ENCODE results near the gene PADI4. TPM values are rescaled to one million over a fixed set of nuclear protein-coding genes. Genes with fewer than 3 reads are reported as not detected.

PADI4 gene, protein sequence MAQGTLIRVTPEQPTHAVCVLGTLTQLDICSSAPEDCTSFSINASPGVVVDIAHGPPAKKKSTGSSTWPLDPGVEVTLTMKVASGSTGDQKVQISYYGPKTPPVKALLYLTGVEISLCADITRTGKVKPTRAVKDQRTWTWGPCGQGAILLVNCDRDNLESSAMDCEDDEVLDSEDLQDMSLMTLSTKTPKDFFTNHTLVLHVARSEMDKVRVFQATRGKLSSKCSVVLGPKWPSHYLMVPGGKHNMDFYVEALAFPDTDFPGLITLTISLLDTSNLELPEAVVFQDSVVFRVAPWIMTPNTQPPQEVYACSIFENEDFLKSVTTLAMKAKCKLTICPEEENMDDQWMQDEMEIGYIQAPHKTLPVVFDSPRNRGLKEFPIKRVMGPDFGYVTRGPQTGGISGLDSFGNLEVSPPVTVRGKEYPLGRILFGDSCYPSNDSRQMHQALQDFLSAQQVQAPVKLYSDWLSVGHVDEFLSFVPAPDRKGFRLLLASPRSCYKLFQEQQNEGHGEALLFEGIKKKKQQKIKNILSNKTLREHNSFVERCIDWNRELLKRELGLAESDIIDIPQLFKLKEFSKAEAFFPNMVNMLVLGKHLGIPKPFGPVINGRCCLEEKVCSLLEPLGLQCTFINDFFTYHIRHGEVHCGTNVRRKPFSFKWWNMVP
- total RNA-seq (under 1 TPM; 0.26 to 0.27 TPM), polyA plus RNA-seq (2.0 TPM)

DNA sequence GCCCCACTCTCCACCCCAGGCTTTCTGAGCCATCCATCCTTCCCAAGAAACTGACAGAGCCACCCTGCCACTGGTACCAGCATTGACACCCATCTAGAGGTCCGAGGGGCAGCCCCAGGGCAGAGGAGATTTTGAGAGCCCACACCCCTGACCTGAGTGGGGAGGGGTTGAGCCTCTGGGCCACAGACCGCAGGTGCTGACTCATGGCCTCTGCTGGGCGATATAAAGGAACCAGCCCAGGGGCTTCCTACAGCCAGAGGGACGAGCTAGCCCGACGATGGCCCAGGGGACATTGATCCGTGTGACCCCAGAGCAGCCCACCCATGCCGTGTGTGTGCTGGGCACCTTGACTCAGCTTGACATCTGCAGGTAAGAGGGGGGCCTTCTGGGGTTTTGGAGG lies at the start of gene PADI4:
TSS of gene PADI4 (plus strand) at position 252 of the 400 bp plus-strand sequence. CDS start at position 278, 26 bp downstream.
- Mint-ChIP-seq H3K4me3 (no peak within 1 kb of the TSS), H3K36me3 (peaks cover 0 to under 1% (median 0%) of the 10 kb centered on the region in 3 donors), H3K9me3 (peaks cover 0 to 2% (median under 1%) of the 10 kb centered on the region in 5 donors), H3K27ac (no peak within 1 kb of the TSS), H3K4me1 (no peaks in the 10 kb centered on the region), H3K27me3 (peaks cover 24 to 51% of the 10 kb centered on the region in 2 donors)
- peaks cover 13% of the 10 kb centered on the region for H3K27me3 ChIP-seq (ENCODE audit: insufficient read depth, low read length, poor library complexity, severe bottlenecking)
- no peak within 1 kb of the TSS for H3K4me3 ChIP-seq (ENCODE audit: low read length)
- no peaks in the 10 kb centered on the region for H3K9me3 ChIP-seq (ENCODE audit: low read length)
- H3K4me1 ChIP-seq (ENCODE audit: insufficient read depth, low read length) = no peaks in the 10 kb centered on the region
- POLR2A ChIA-PET = no interaction called here
- DNase-seq = no peak
- CTCF ChIA-PET = no interaction called here
- H3K36me3 ChIP-seq (ENCODE audit: insufficient read depth, low read length) = no peaks in the 10 kb centered on the region
- no peak within 1 kb of the TSS for H3K27ac ChIP-seq (ENCODE audit: low read depth, low read length)

DNA sequence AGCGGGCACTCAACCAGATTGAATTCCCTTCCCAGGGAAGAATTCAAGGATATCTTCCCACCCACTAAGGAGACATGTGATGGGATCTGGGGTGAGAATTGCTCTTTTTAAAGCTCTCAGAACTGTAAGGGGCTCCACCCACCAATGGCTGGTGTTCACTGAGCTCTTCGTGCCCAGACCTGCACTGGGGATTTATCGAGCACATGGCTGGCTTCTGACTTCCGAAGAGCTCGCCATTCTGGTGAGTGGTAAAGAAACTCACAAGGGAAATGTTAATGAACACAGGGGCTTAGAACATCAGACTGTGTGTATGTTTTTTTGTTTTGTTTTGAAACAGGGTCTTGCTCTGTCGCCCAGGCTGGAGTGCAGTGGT lies 49.3 kb upstream of the PADI4 start:
- no peaks in the 10 kb centered on the region for H3K4me1 ChIP-seq (ENCODE audit: insufficient read depth, low read length)
- ChIA-PET CTCF (no interaction called here), POLR2A (no interaction called here)
- Mint-ChIP-seq H3K9me3 (no peaks in the 10 kb centered on the region), H3K4me1 (no peaks in the 10 kb centered on the region), H3K36me3 (peaks cover 0 to 2% (median 0%) of the 10 kb centered on the region in 3 donors), H3K27ac (no peak overlapping the region), H3K4me3 (no peak overlapping the region), H3K27me3 (peaks cover 4 to 18% of the 10 kb centered on the region in 2 donors)
- H3K36me3 ChIP-seq (ENCODE audit: insufficient read depth, low read length) = no peaks in the 10 kb centered on the region
- no peaks in the 10 kb centered on the region for H3K27me3 ChIP-seq (ENCODE audit: insufficient read depth, low read length, poor library complexity, severe bottlenecking)
- no peak overlapping the region for H3K4me3 ChIP-seq (ENCODE audit: low read length)
- no peaks in the 10 kb centered on the region for H3K9me3 ChIP-seq (ENCODE audit: low read length)
- no peak overlapping the region for H3K27ac ChIP-seq (ENCODE audit: low read depth, low read length)
- no peak for DNase-seq

DNA sequence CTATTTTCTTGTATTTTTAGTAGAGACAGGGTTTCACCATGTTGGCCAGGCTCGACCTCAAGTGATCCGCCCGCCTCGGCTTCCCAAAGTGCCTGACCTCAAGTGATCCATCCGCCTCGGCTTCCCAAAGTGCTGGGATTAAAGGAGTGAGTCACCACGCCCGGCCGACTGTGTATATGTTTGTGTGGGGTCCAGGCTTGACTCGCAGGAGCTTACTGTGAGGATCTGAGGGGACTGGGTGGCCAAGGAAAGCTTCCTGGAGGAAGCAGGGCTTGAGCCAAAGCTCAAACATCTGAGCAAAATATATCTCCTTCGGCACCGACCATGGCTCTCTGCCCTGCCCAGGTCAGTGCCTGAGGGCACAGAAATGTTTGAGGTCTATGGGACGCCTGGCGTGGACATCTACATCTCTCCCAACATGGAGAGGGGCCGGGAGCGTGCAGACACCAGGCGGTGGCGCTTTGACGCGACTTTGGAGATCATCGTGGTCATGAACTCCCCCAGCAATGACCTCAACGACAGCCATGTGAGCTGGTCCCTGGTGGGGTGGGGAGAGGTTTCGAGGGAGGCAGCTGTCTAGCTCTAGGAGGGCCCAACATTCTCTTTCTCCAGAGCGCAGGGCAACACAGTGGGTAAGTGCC lies 48.6 kb upstream of the PADI4 start:
- Histone ChIP-seq H3K36me3 (ENCODE audit: insufficient read depth, low read length) (no peaks in the 10 kb centered on the region), H3K4me3 (ENCODE audit: low read length) (no peak overlapping the region), H3K9me3 (ENCODE audit: low read length) (no peaks in the 10 kb centered on the region), H3K27me3 (ENCODE audit: insufficient read depth, low read length, poor library complexity, severe bottlenecking) (no peaks in the 10 kb centered on the region), H3K27ac (ENCODE audit: low read depth, low read length) (no peak overlapping the region), H3K4me1 (ENCODE audit: insufficient read depth, low read length) (no peaks in the 10 kb centered on the region)
- DNase-seq = no peak
- Mint-ChIP-seq H3K4me1 (no peaks in the 10 kb centered on the region), H3K9me3 (no peaks in the 10 kb centered on the region), H3K36me3 (peaks cover 0 to 2% (median 0%) of the 10 kb centered on the region in 3 donors), H3K27me3 (peaks cover 0 to 18% of the 10 kb centered on the region in 2 donors), H3K4me3 (no peak overlapping the region), H3K27ac (no peak overlapping the region)
- ChIA-PET CTCF (no interaction called here), POLR2A (no interaction called here)

DNA sequence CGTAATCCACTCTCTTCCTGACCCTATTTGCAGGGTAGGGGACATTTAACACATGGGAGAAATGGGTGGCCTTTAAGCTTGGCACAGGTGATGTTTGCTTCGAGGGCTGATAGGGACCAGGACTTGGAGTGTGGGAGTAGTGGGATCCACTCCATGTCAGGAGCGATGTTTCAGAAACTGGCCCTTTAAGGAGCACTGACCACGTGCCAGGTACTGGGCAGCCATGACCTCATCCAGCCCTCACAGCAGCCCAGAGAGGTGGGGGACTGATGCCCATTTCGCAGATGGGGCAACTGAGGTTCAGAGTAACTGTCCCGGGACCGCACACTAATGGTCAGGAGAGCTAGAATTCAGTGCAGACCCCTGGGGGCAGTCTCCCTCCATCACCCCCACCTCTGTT lies 47.7 kb upstream of the PADI4 start:
- no peaks in the 10 kb centered on the region for H3K4me1 ChIP-seq (ENCODE audit: insufficient read depth, low read length)
- no peak overlapping the region for H3K4me3 ChIP-seq (ENCODE audit: low read length)
- H3K36me3 ChIP-seq (ENCODE audit: insufficient read depth, low read length) = no peaks in the 10 kb centered on the region
- H3K27me3 ChIP-seq (ENCODE audit: insufficient read depth, low read length, poor library complexity, severe bottlenecking) = no peaks in the 10 kb centered on the region
- CTCF ChIA-PET = no interaction called here
- no peaks in the 10 kb centered on the region for H3K9me3 Mint-ChIP-seq
- H3K4me1 Mint-ChIP-seq = no peaks in the 10 kb centered on the region
- H3K27ac ChIP-seq (ENCODE audit: low read depth, low read length) = no peak overlapping the region
- DNase-seq = no peak
- H3K9me3 ChIP-seq (ENCODE audit: low read length) = no peaks in the 10 kb centered on the region
- no peak overlapping the region for H3K27ac Mint-ChIP-seq
- POLR2A ChIA-PET = no interaction called here
- H3K4me3 Mint-ChIP-seq = peak overlapping the region in 1 of 7 donors; percentile 51
- H3K27me3 Mint-ChIP-seq = peaks cover 0 to 18% of the 10 kb centered on the region in 2 donors
- H3K36me3 Mint-ChIP-seq = peaks cover 0 to 2% (median 0%) of the 10 kb centered on the region in 3 donors

DNA sequence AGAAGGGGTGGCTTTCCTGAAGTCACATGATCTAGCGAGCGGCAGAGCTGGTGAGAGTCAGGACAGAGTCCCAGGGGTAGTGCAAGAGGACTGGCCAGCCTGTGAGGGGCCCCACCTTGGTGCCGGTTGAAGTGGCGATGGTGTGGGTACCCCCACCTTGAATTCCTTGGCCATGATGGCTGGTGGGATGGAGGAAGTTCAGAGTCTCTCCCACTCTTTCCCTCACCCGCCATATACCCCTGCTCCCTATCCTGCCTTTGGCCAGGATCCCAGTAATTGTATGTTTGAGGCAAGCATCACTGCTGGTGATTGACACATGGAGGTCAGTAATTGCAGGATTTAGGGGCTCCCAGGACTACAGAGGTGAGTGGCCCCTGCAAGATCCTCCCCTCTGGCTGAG lies 47.3 kb upstream of the PADI4 start:
- no peak for DNase-seq
- no peaks in the 10 kb centered on the region for H3K4me1 ChIP-seq (ENCODE audit: insufficient read depth, low read length)
- Mint-ChIP-seq H3K4me3 (peak overlapping the region in 1 of 7 donors; percentile 51), H3K27ac (no peak overlapping the region), H3K4me1 (no peaks in the 10 kb centered on the region), H3K36me3 (peaks cover 0 to 2% (median 0%) of the 10 kb centered on the region in 3 donors), H3K27me3 (peaks cover 1 to 15% of the 10 kb centered on the region in 2 donors), H3K9me3 (no peaks in the 10 kb centered on the region)
- H3K27ac ChIP-seq (ENCODE audit: low read depth, low read length) = no peak overlapping the region
- H3K27me3 ChIP-seq (ENCODE audit: insufficient read depth, low read length, poor library complexity, severe bottlenecking) = no peaks in the 10 kb centered on the region
- no peaks in the 10 kb centered on the region for H3K9me3 ChIP-seq (ENCODE audit: low read length)
- H3K4me3 ChIP-seq (ENCODE audit: low read length) = no peak overlapping the region
- CTCF ChIA-PET = no interaction called here
- H3K36me3 ChIP-seq (ENCODE audit: insufficient read depth, low read length) = no peaks in the 10 kb centered on the region
- POLR2A ChIA-PET = no interaction called here

DNA sequence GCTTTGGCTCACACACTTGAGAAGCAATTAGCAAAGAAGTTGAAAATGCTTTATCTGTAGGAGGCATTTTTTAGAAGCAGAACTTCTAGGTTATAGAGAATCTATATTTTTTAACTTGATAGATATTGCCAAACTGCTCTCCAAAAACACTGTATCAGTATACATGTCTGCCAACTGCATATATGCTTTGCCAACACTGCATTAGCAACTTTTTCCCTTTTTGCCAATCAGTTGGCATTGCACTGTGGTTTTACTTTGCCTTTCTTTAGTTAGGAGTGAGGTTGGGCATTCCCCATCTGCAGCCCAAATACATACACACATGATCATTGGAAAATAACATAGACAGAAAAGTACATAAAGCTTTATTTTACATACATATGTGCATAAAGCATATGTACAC lies 44.1 kb upstream of the PADI4 start:
- Mint-ChIP-seq H3K4me3 (no peak overlapping the region), H3K9me3 (no peaks in the 10 kb centered on the region), H3K27ac (no peak overlapping the region), H3K27me3 (peaks cover 4 to 6% of the 10 kb centered on the region in 2 donors), H3K4me1 (no peaks in the 10 kb centered on the region), H3K36me3 (no peaks in the 10 kb centered on the region)
- no peak overlapping the region for H3K4me3 ChIP-seq (ENCODE audit: low read length)
- H3K4me1 ChIP-seq (ENCODE audit: insufficient read depth, low read length) = no peaks in the 10 kb centered on the region
- no peaks in the 10 kb centered on the region for H3K9me3 ChIP-seq (ENCODE audit: low read length)
- ChIA-PET POLR2A (no interaction called here), CTCF (no interaction called here)
- H3K36me3 ChIP-seq (ENCODE audit: insufficient read depth, low read length) = no peaks in the 10 kb centered on the region
- no peak for DNase-seq
- H3K27ac ChIP-seq (ENCODE audit: low read depth, low read length) = no peak overlapping the region
- H3K27me3 ChIP-seq (ENCODE audit: insufficient read depth, low read length, poor library complexity, severe bottlenecking) = no peaks in the 10 kb centered on the region

DNA sequence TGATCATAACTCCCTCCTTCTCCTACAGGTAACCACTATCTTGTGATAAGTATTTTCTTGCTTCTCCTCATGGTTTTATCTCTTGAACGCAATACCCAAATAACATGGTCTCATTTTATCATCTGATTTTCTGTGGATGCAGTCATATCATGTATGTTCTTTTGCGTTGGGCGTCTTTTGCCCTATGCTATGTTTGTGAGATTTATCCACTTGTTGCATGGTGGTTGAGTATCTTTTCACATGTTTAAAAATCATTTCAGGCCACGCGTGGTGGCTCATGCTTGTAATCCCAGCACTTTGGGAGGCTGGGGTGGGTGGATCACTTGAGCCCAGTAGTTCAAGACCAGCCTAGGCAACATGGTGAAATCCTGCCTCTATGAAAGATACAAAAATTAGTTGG lies 43.5 kb upstream of the PADI4 start:
- Mint-ChIP-seq H3K9me3 (no peaks in the 10 kb centered on the region), H3K27me3 (peaks cover 4 to 6% of the 10 kb centered on the region in 2 donors), H3K4me1 (no peaks in the 10 kb centered on the region), H3K36me3 (no peaks in the 10 kb centered on the region), H3K27ac (no peak overlapping the region), H3K4me3 (no peak overlapping the region)
- no peaks in the 10 kb centered on the region for H3K36me3 ChIP-seq (ENCODE audit: insufficient read depth, low read length)
- no peak overlapping the region for H3K4me3 ChIP-seq (ENCODE audit: low read length)
- H3K27me3 ChIP-seq (ENCODE audit: insufficient read depth, low read length, poor library complexity, severe bottlenecking) = no peaks in the 10 kb centered on the region
- H3K4me1 ChIP-seq (ENCODE audit: insufficient read depth, low read length) = no peaks in the 10 kb centered on the region
- no peak overlapping the region for H3K27ac ChIP-seq (ENCODE audit: low read depth, low read length)
- no peaks in the 10 kb centered on the region for H3K9me3 ChIP-seq (ENCODE audit: low read length)
- ChIA-PET CTCF (no interaction called here), POLR2A (no interaction called here)
- no peak for DNase-seq

DNA sequence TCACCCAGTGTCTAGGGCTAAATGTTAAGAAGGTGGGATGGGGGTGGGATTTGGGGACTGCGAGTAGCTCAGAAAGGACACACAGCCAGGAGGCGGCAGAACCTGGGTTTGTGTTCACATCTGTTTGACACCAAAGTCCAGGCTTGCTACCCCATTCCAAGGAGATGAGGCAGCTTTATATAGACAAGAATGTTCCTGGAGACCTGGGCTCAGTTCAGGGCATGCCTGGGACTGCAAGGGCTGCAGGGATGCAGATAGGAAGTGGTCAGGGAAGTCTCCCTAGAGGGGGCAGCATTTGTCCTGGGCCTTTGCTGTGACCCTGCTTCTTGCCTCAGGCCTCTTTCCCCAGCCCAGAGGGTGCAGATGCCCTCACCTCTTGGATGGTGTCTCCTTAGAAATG lies 42.8 kb upstream of the PADI4 start:
- H3K9me3 Mint-ChIP-seq = no peaks in the 10 kb centered on the region
- H3K27ac Mint-ChIP-seq = peak overlapping the region in 1 of 8 donors; percentile 48
- CTCF ChIA-PET = no interaction called here
- Histone ChIP-seq H3K4me3 (ENCODE audit: low read length) (no peak overlapping the region), H3K9me3 (ENCODE audit: low read length) (no peaks in the 10 kb centered on the region), H3K27me3 (ENCODE audit: insufficient read depth, low read length, poor library complexity, severe bottlenecking) (no peaks in the 10 kb centered on the region), H3K36me3 (ENCODE audit: insufficient read depth, low read length) (no peaks in the 10 kb centered on the region), H3K4me1 (ENCODE audit: insufficient read depth, low read length) (no peaks in the 10 kb centered on the region), H3K27ac (ENCODE audit: low read depth, low read length) (no peak overlapping the region)
- H3K4me3 Mint-ChIP-seq = no peak overlapping the region
- DNase-seq = no peak
- no peaks in the 10 kb centered on the region for H3K36me3 Mint-ChIP-seq
- H3K4me1 Mint-ChIP-seq = no peaks in the 10 kb centered on the region
- peaks cover 4 to 6% of the 10 kb centered on the region in 2 donors for H3K27me3 Mint-ChIP-seq
- POLR2A ChIA-PET = no interaction called here
